SK-N-SH (cell line): ENCODE results near the gene ZNF569. TPM values are rescaled to one million over a fixed set of nuclear protein-coding genes. Genes with fewer than 3 reads are reported as not detected.

ENCODE experiments used
- CTCF ChIA-PET: fragments of 300-600, 350-600 bp; formaldehyde crosslinking; extraction: SDS; loops from one replicate; lab custom pipeline; 2021; lab: Yijun Ruan, JAX
- POLR2A ChIA-PET: fragments of 350-600 bp; sonication (Branson Sonifier 250); formaldehyde crosslinking; extraction: SDS; loops from one replicate; lab custom pipeline; 2020; ENCODE audit warnings: antibody characterized with exemption, inconsistent platforms; lab: Yijun Ruan, JAX
- DNase-seq: peaks from one replicate; pipeline ENCODE4 v3.0.0; 2012
- H2AFZ ChIP-seq: fragments of 200-600 bp; sonication (generic); 2 replicates; pipeline ENCODE4 v1.8.1; 2016; ENCODE audit warnings: antibody characterized with exemption, mild to moderate bottlenecking, low read depth
- H3F3A ChIP-seq: fragments of 200-600 bp; sonication (generic); replicated peaks from 2 replicates; pipeline ENCODE3; 2016; ENCODE audit warnings: antibody characterized with exemption, mild to moderate bottlenecking; ENCODE audit not compliant: insufficient read depth
- H3K27ac ChIP-seq, 2 experiments: fragments of 200-500 bp in 1 of 2; fragments of 200-600 bp in 1 of 2; sonication (Bioruptor generic) in 1 of 2; sonication (generic), shearing (Covaris generic) in 1 of 2; 2 replicates each; pipeline versions ENCODE4 v1.5.1 to v1.6.1; 2014 to 2016; ENCODE audit warnings: low read depth in 2 of 2, inconsistent platforms in 1 of 2, low read length in 1 of 2, mild to moderate bottlenecking in 1 of 2, mixed read lengths in 1 of 2
- H3K27me3 ChIP-seq: fragments of 200-600 bp; sonication (generic), shearing (Covaris generic); 2 replicates; pipeline ENCODE4 v1.6.1; 2016; ENCODE audit warnings: mixed run types; ENCODE audit not compliant: insufficient read depth
- H3K36me3 ChIP-seq, 2 experiments: fragments of 200-500 bp in 1 of 2; fragments of 200-600 bp in 1 of 2; sonication (Bioruptor generic) in 1 of 2; sonication (generic) in 1 of 2; replicated peaks in 1 of 2; 2 replicates each; pipeline versions ENCODE3 to v1.5.1; 2014 to 2016; ENCODE audit warnings: low read length in 1 of 2, mild to moderate bottlenecking in 1 of 2; ENCODE audit not compliant: insufficient read depth in 2 of 2, control insufficient read depth in 1 of 2
- H3K4me1 ChIP-seq, 2 experiments: fragments of 200-500 bp in 1 of 2; fragments of 200-600 bp in 1 of 2; sonication (Bioruptor generic) in 1 of 2; sonication (generic), shearing (Covaris generic) in 1 of 2; 2 replicates each; pipeline versions ENCODE4 v1.5.1 to v1.6.1; 2014 to 2016; ENCODE audit warnings: low read depth in 1 of 2, low read length in 1 of 2, mixed run types in 1 of 2; ENCODE audit not compliant: insufficient read depth in 2 of 2, control insufficient read depth in 1 of 2
- H3K4me2 ChIP-seq: fragments of 200-600 bp; sonication (generic), shearing (Covaris generic); 2 replicates; pipeline ENCODE4 v1.6.1; 2017; ENCODE audit warnings: mixed run types
- H3K4me3 ChIP-seq, 2 experiments: fragments of 200-500 bp in 1 of 2; fragments of 200-600 bp in 1 of 2; sonication (Bioruptor generic) in 1 of 2; sonication (generic), shearing (Covaris generic) in 1 of 2; 2 replicates each; pipeline versions ENCODE4 v1.5.1 to v1.8.1; 2014 to 2016; ENCODE audit warnings: low read depth in 2 of 2, inconsistent platforms in 1 of 2, low read length in 1 of 2, mild to moderate bottlenecking in 1 of 2, mixed read lengths in 1 of 2, moderate library complexity in 1 of 2
- H3K79me2 ChIP-seq: fragments of 200-600 bp; sonication (generic); 2 replicates; pipeline ENCODE4 v1.8.1; 2017; ENCODE audit warnings: mild to moderate bottlenecking; ENCODE audit not compliant: insufficient read depth
- H3K9ac ChIP-seq: fragments of 200-600 bp; sonication (generic); 2 replicates; pipeline ENCODE4 v1.6.1; 2017; ENCODE audit warnings: mixed run types
- H3K9me2 ChIP-seq: fragments of 200-600 bp; sonication (generic); 2 replicates; pipeline ENCODE4 v1.6.1; 2017; ENCODE audit warnings: mixed run types
- H3K9me3 ChIP-seq: fragments of 200-600 bp; sonication (generic); 2 replicates; pipeline ENCODE4 v1.6.1; 2017; ENCODE audit warnings: mixed run types, mild to moderate bottlenecking, moderate library complexity
- H4K20me1 ChIP-seq: fragments of 200-600 bp; sonication (generic); 2 replicates; pipeline ENCODE4 v1.6.1; 2017; ENCODE audit warnings: mild to moderate bottlenecking, mixed run types; ENCODE audit not compliant: insufficient read depth
- CHD2 ChIP-seq: fragments of 150-350 bp; IDR thresholded peaks from 2 replicates; pipeline ENCODE4 v1.6.1; 2018; ENCODE audit warnings: low read length; ENCODE audit not compliant: partially characterized antibody
- ELF1 ChIP-seq: IDR thresholded peaks from 2 replicates; pipeline ENCODE4 v1.4.0; 2012
- EP300 ChIP-seq, 2 experiments: IDR thresholded peaks; 2 replicates each; pipeline versions ENCODE4 v1.4.0 to v1.6.1; 2012; ENCODE audit warnings: borderline replicate concordance in 1 of 2, low read depth in 1 of 2, low read length in 1 of 2
- EZH2phosphoT487 ChIP-seq: fragments of 200-600 bp; sonication (generic); IDR thresholded peaks from 2 replicates; pipeline ENCODE4 v1.6.1; 2017; ENCODE audit warnings: low read depth, mixed run types, mild to moderate bottlenecking, antibody characterized with exemption, moderate library complexity, borderline replicate concordance
- FOSL2 ChIP-seq: IDR thresholded peaks from 2 replicates; pipeline ENCODE4 v1.4.0; 2012; ENCODE audit warnings: low read depth, mild to moderate bottlenecking, moderate library complexity, borderline replicate concordance
- GABPA ChIP-seq: IDR thresholded peaks from 2 replicates; pipeline ENCODE4 v1.4.0; 2012; ENCODE audit warnings: low read depth, mild to moderate bottlenecking
- GATA2 ChIP-seq: sonication (generic); formaldehyde crosslinking; IDR thresholded peaks from 2 replicates; pipeline ENCODE4 v1.5.0; 2020; ENCODE audit warnings: mild to moderate bottlenecking, missing genetic modification reagents
- MEF2A ChIP-seq: IDR thresholded peaks from 2 replicates; pipeline ENCODE4 v1.4.0; 2012; ENCODE audit warnings: low read depth, borderline replicate concordance
- NFIC ChIP-seq: IDR thresholded peaks from 2 replicates; pipeline ENCODE4 v1.4.0; 2012; ENCODE audit warnings: borderline replicate concordance
- RAD21 ChIP-seq: IDR thresholded peaks from 2 replicates; pipeline ENCODE4 v1.6.1; 2012; ENCODE audit warnings: mild to moderate bottlenecking, low read length
- RCOR1 ChIP-seq: fragments of 150-350 bp; IDR thresholded peaks from 2 replicates; pipeline ENCODE4 v1.6.1; 2017; ENCODE audit warnings: antibody characterized with exemption, low read length
- RFX5 ChIP-seq: IDR thresholded peaks from 2 replicates; pipeline ENCODE4 v1.6.1; 2012; ENCODE audit warnings: mild to moderate bottlenecking, improper control_type of control experiment, low read length
- RXRA ChIP-seq: IDR thresholded peaks from 2 replicates; pipeline ENCODE4 v1.4.0; 2012; ENCODE audit warnings: low read depth, mild to moderate bottlenecking, borderline replicate concordance
- SIN3A ChIP-seq: IDR thresholded peaks from 2 replicates; pipeline ENCODE4 v1.6.1; 2012; ENCODE audit warnings: low read depth, mild to moderate bottlenecking, low read length, moderate library complexity, borderline replicate concordance
- SMC3 ChIP-seq: IDR thresholded peaks from 2 replicates; pipeline ENCODE4 v1.6.1; 2012; ENCODE audit warnings: low read depth, low read length, improper control_type of control experiment
- TAF1 ChIP-seq: IDR thresholded peaks from 2 replicates; pipeline ENCODE4 v1.6.1; 2012; ENCODE audit warnings: low read depth, mild to moderate bottlenecking, low read length, moderate library complexity, borderline replicate concordance
- TCF12 ChIP-seq: IDR thresholded peaks from 2 replicates; pipeline ENCODE4 v1.4.0; 2012
- TEAD4 ChIP-seq: IDR thresholded peaks from 2 replicates; pipeline ENCODE4 v1.4.0; 2012; ENCODE audit warnings: mild to moderate bottlenecking, borderline replicate concordance; ENCODE audit not compliant: insufficient read depth
- YY1 ChIP-seq: IDR thresholded peaks from 2 replicates; pipeline ENCODE4 v1.4.0; 2012; ENCODE audit warnings: low read depth, mild to moderate bottlenecking
- WGBS: methylation state at CpG from one replicate; pipeline ENCODE4 v1.1.6; 2017; ENCODE audit warnings: low lambda C conversion rate; 5-methylcytosine and 5-hydroxymethylcytosine counted together
- polyA plus RNA-seq, 3 experiments: library from polyadenylated mRNA; depleted of rRNA; stranded (reverse); fragments of >200 nt; gene quantifications; 2 replicates each; pipeline ENCODE4 v1.2.3, GENCODE V29; 2012
- TF ChIP-seq, protein P1 (sequence below): IDR thresholded peaks from 2 replicates; pipeline ENCODE4 v1.6.1; 2012; ENCODE audit warnings: mild to moderate bottlenecking, low read depth, low read length, moderate library complexity
- TF ChIP-seq, protein P2 (sequence below): IDR thresholded peaks from 2 replicates; pipeline ENCODE4; 2012
- TF ChIP-seq, protein P3 (sequence below): IDR thresholded peaks from 2 replicates; pipeline ENCODE4 v1.4.0; 2012; ENCODE audit warnings: low read depth
- TF ChIP-seq, protein P4 (sequence below): IDR thresholded peaks from 2 replicates; pipeline ENCODE4 v1.4.0; 2012; ENCODE audit warnings: low read depth, borderline replicate concordance
- TF ChIP-seq, protein P5 (sequence below): fragments of 150-350 bp; IDR thresholded peaks from 2 replicates; pipeline ENCODE4 v1.6.1; 2016; ENCODE audit warnings: mild to moderate bottlenecking, low read depth, low read length

Gene ZNF569
- polyA plus RNA-seq, 1 of the 3 experiments (the other 2 are of a cell fraction): 2.0 TPM

DNA sequence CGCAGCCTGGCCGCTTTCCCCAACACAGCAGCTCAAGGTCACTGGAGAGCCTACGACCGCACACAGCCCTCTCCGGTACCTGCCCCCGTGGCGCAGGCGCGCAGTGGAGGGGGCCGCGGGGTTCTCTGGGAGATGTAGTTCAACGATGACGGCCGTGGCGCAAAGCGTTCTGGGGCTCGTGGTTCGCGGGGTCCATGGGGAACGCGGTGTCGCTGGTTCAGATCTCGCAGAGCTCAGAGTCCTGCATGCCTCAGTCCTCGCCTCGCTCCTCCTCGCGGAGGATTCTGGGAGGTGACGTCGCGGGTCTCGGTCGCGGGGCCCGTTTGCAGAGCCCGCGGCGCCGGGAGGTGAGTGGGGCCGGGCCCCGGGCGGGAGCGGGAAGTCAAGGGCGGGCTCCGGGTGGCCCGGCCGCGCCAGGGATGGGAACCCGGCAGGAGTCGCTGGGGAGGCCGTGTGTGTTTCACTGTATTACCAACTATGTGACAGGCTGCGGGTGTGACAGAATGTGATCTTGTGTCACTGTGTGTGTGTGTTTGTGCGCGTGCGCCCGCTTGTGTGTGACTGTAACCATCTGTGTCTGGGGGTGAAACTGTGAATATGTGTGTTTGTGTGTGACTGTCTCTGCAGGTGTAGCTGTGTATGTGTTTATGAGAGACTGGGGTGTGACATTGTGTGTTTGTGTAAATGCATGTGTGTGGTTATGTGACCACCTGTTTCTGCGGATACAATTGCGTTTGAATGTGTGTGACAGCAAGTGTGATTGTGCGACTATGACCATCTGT lies 96.2 kb downstream of the ZNF569 start, which contains the start of gene ZNF527:
TSS of gene ZNF527 (plus strand) at position 220 of the 782 bp plus-strand sequence. CDS start 3,100 bp downstream, outside the sequence.
- peaks cover 2% of the 10 kb centered on the region; the same call in 1 of the 2 replicates for H3K9me3 ChIP-seq
- peak within 1 kb of the TSS; percentile 67 for H3K9ac ChIP-seq
- H3K4me2 ChIP-seq: peak within 1 kb of the TSS; percentile 73
- CTCF ChIA-PET: interaction anchor here (0.6 to 0.9 kb wide), 3 partner anchors 52 to 435 kb away, joined by 3 read pairs; no protein-coding TSS in a partner anchor
- POLR2A ChIA-PET: interaction anchor here (1.0 to 1.4 kb wide), 4 partner anchors 37 to 136 kb away, joined by 6 to 8 read pairs (median 7); partner anchors contain the start of genes ZNF569 and ZNF793
- peak within 1 kb of the TSS; percentile 50 to 69 for H3K4me3 ChIP-seq
- peaks cover 8 to 21% of the 10 kb centered on the region in 2 experiments for H3K36me3 ChIP-seq
- peak within 1 kb of the TSS; percentile 89 for H2AFZ ChIP-seq
- peaks cover 5% of the 10 kb centered on the region; the same call in 1 of the 2 replicates for H3K79me2 ChIP-seq
- 3% methylated on average over 26 of the region's 58 CpGs for WGBS
- no peaks in the 10 kb centered on the region for H3K9me2 ChIP-seq
- no peaks in the 10 kb centered on the region for H3K27me3 ChIP-seq
- peaks cover 0 to 2% of the 10 kb centered on the region in 2 experiments; a peak in 1 of 4 replicates for H3K4me1 ChIP-seq
- H3K27ac ChIP-seq: peak within 1 kb of the TSS; percentile 23 to 72
- peak; percentile 96 for DNase-seq
- no peaks in the 10 kb centered on the region for H3F3A ChIP-seq
- no peaks in the 10 kb centered on the region for H4K20me1 ChIP-seq
- TF ChIP-seq MEF2A (no peak), RXRA (no peak), SMC3 (no peak), SIN3A (peak; percentile 12; the same call in 1 of the 2 replicates), NFIC (no peak), GATA2 (CRISPR knock-in tag) (peak; percentile 7; the same call in 1 of the 2 replicates), TAF1 (no peak; the same call in 1 of the 2 replicates), TEAD4 (no peak), CHD2 (peak; percentile 98), ELF1 (no peak), TCF12 (no peak), EZH2phosphoT487 (no peak), YY1 (no peak), GABPA (peak; percentile 22; the same call in 1 of the 2 replicates), FOSL2 (no peak), EP300 (IDR thresholded peaks at IDR 0.05; ENCODE audit: borderline replicate concordance in 1 of 2, low read depth in 1 of 2, low read length in 1 of 2) (no peak), RFX5 (0 out of 2 replicates have a peak, but pooled peaks have one; percentile 30), RAD21 (no peak), RCOR1 (no peak)
- TF ChIP-seq, protein P1, sequence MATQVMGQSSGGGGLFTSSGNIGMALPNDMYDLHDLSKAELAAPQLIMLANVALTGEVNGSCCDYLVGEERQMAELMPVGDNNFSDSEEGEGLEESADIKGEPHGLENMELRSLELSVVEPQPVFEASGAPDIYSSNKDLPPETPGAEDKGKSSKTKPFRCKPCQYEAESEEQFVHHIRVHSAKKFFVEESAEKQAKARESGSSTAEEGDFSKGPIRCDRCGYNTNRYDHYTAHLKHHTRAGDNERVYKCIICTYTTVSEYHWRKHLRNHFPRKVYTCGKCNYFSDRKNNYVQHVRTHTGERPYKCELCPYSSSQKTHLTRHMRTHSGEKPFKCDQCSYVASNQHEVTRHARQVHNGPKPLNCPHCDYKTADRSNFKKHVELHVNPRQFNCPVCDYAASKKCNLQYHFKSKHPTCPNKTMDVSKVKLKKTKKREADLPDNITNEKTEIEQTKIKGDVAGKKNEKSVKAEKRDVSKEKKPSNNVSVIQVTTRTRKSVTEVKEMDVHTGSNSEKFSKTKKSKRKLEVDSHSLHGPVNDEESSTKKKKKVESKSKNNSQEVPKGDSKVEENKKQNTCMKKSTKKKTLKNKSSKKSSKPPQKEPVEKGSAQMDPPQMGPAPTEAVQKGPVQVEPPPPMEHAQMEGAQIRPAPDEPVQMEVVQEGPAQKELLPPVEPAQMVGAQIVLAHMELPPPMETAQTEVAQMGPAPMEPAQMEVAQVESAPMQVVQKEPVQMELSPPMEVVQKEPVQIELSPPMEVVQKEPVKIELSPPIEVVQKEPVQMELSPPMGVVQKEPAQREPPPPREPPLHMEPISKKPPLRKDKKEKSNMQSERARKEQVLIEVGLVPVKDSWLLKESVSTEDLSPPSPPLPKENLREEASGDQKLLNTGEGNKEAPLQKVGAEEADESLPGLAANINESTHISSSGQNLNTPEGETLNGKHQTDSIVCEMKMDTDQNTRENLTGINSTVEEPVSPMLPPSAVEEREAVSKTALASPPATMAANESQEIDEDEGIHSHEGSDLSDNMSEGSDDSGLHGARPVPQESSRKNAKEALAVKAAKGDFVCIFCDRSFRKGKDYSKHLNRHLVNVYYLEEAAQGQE: no peak
- TF ChIP-seq, protein P2, sequence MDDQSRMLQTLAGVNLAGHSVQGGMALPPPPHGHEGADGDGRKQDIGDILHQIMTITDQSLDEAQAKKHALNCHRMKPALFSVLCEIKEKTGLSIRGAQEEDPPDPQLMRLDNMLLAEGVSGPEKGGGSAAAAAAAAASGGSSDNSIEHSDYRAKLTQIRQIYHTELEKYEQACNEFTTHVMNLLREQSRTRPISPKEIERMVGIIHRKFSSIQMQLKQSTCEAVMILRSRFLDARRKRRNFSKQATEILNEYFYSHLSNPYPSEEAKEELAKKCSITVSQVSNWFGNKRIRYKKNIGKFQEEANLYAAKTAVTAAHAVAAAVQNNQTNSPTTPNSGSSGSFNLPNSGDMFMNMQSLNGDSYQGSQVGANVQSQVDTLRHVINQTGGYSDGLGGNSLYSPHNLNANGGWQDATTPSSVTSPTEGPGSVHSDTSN: no peak
- TF ChIP-seq, protein P3, sequence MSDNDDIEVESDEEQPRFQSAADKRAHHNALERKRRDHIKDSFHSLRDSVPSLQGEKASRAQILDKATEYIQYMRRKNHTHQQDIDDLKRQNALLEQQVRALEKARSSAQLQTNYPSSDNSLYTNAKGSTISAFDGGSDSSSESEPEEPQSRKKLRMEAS: peak; percentile 94
- TF ChIP-seq, protein P4, sequence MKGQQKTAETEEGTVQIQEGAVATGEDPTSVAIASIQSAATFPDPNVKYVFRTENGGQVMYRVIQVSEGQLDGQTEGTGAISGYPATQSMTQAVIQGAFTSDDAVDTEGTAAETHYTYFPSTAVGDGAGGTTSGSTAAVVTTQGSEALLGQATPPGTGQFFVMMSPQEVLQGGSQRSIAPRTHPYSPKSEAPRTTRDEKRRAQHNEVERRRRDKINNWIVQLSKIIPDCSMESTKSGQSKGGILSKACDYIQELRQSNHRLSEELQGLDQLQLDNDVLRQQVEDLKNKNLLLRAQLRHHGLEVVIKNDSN: no peak
- TF ChIP-seq, protein P5, sequence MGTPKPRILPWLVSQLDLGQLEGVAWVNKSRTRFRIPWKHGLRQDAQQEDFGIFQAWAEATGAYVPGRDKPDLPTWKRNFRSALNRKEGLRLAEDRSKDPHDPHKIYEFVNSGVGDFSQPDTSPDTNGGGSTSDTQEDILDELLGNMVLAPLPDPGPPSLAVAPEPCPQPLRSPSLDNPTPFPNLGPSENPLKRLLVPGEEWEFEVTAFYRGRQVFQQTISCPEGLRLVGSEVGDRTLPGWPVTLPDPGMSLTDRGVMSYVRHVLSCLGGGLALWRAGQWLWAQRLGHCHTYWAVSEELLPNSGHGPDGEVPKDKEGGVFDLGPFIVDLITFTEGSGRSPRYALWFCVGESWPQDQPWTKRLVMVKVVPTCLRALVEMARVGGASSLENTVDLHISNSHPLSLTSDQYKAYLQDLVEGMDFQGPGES: no peak
